ENCODE measurements around the gene FAAP20. TPM values are rescaled to one million over a fixed set of nuclear protein-coding genes. Genes with fewer than 3 reads are reported as not detected.
A peak's percentile ranks its signal among the peaks of the same experiment; 100 is the strongest.

FAAP20 gene
- total and polyA plus RNA-seq, 2 of the 8 experiments (the other 6 are each of a cell fraction or from before 2014, with no cell fraction given): 58.4 to 99.8 TPM

- ChIA-PET CTCF (ENCODE audit: partially characterized antibody) (interaction anchor here (1.5 to 1.6 kb wide), 4 partner anchors 16 to 49 kb away, joined by 3 to 5 read pairs (median 4); no protein-coding TSS in a partner anchor), POLR2A (ENCODE audit: partially characterized antibody) (interaction anchor here (1.1 to 2.8 kb wide), 8 partner anchors 14 to 85 kb away, joined by 3 to 21 read pairs (median 6); no protein-coding TSS in a partner anchor)
- WGBS, 2 experiments (ENCODE audit: extremely low coverage in 1 of 2, insufficient coverage in 1 of 2, insufficient read length in 1 of 2, insufficient replicate concordance in 2 of 2, low coverage in 1 of 2, low lambda C conversion rate in 2 of 2, missing lambda C conversion rate in 1 of 2): no CpG with 5 or more reads among the region's 100 CpGs
- DNase-seq (ENCODE audit: low read depth in 1 of 2, low spot score in 2 of 2) (no peak), FAIRE-seq (no peak)
- Histone ChIP-seq H3K4ac (replicated peaks; ENCODE audit: insufficient read length, low read depth, low read length) (peak within 1 kb of the TSS; percentile 69), H2BK120ac (replicated peaks; ENCODE audit: low read depth, low read length) (no peak within 1 kb of the TSS), H3K27ac (ENCODE audit: low read depth, low read length) (peak within 1 kb of the TSS; percentile 81; the same call in 1 of the 2 replicates), H3K27me3 (replicated peaks in 1 of 4; ENCODE audit: control insufficient read depth in 3 of 4, extremely low read depth in 1 of 4, insufficient read depth in 3 of 4, low read length in 3 of 4) (no peaks in the 10 kb centered on the region), H3K14ac (ENCODE audit: insufficient read length) (no peak within 1 kb of the TSS), H2BK12ac (ENCODE audit: low read depth, low read length) (peak within 1 kb of the TSS; percentile 50; the same call in 1 of the 2 replicates), H3K18ac (ENCODE audit: extremely low read depth, low read length) (peak within 1 kb of the TSS; percentile 93), H4K8ac (ENCODE audit: extremely low read depth, insufficient read depth, low read length) (peak within 1 kb of the TSS; percentile 95), H2AK5ac (ENCODE audit: low read depth, low read length) (peak within 1 kb of the TSS; percentile 97; the same call in 1 of the 2 replicates), H3K56ac (replicated peaks; ENCODE audit: insufficient read length, low read depth, low read length) (peak within 1 kb of the TSS; percentile 86), H3K79me1 (ENCODE audit: low read depth, low read length) (peaks cover 15% of the 10 kb centered on the region), H3K4me3 (ENCODE audit: extremely low read depth in 1 of 4, insufficient read depth in 2 of 4, low read depth in 3 of 4, low read length in 4 of 4) (peak within 1 kb of the TSS; percentile 78 to 83 (median 80)), H4K20me1 (replicated peaks in 1 of 2; ENCODE audit: control insufficient read depth in 1 of 2, insufficient read depth in 2 of 2, low read length in 2 of 2) (peaks cover 36 to 43% of the 10 kb centered on the region in 2 experiments), H2BK20ac (ENCODE audit: low read length) (no peak within 1 kb of the TSS), H3K79me2 (ENCODE audit: control insufficient read depth in 1 of 2, insufficient read depth in 2 of 2, low read length in 2 of 2) (peaks cover 37 to 46% of the 10 kb centered on the region in 2 experiments), H2AFZ (ENCODE audit: low read length) (no peak within 1 kb of the TSS), H4K91ac (replicated peaks; ENCODE audit: insufficient read length, low read length) (peak within 1 kb of the TSS; percentile 93), H3K9me3 (ENCODE audit: insufficient read depth in 2 of 2, low read depth in 1 of 2, low read length in 1 of 2) (no peaks in the 10 kb centered on the region), H3K4me1 (replicated peaks in 1 of 4; ENCODE audit: control insufficient read depth in 3 of 4, insufficient read depth in 4 of 4, low read length in 3 of 4) (peaks cover 0 to 38% (median 23%) of the 10 kb centered on the region in 4 experiments; a peak in 6 of 7 replicates), H3K9ac (replicated peaks in 1 of 4; ENCODE audit: extremely low read depth in 1 of 4, low read depth in 3 of 4, low read length in 3 of 4) (peak within 1 kb of the TSS; percentile 71 to 79 (median 78)), H3K23me2 (ENCODE audit: low read depth, low read length) (peaks cover 29% of the 10 kb centered on the region), H2BK5ac (ENCODE audit: low read depth, low read length) (peak within 1 kb of the TSS; percentile 94; the same call in 1 of the 2 replicates), H4K5ac (ENCODE audit: insufficient read length, low read depth, low read length) (peak within 1 kb of the TSS; percentile 41), H2BK15ac (ENCODE audit: low read length) (no peak within 1 kb of the TSS), H3K4me2 (ENCODE audit: insufficient read depth in 1 of 2, low read depth in 2 of 2, low read length in 2 of 2) (peak within 1 kb of the TSS; percentile 84 to 96), H3K23ac (ENCODE audit: insufficient read length) (no peak within 1 kb of the TSS), H3K36me3 (ENCODE audit: control insufficient read depth in 2 of 4, insufficient read depth in 4 of 4, low read length in 3 of 4) (no peaks in the 10 kb centered on the region)
- TF ChIP-seq TAF7 (optimal IDR thresholded peaks at IDR 0.05; ENCODE audit: borderline replicate concordance, low read depth, low read length) (no peak), EZH2 (IDR thresholded peaks at IDR 0.05; ENCODE audit: low read depth, low read length, severe bottlenecking) (no peak), SP1 (IDR thresholded peaks at IDR 0.05; ENCODE audit: low read depth, low read length) (no peak), TBP (IDR thresholded peaks at IDR 0.05; ENCODE audit: low read depth, low read length) (no peak), CEBPB (IDR thresholded peaks at IDR 0.05; ENCODE audit: low read depth, low read length) (no peak), POLR2A (IDR thresholded peaks at IDR 0.05; ENCODE audit: control extremely low read depth in 1 of 2, low read depth in 2 of 2, low read length in 2 of 2) (no peak), BACH1 (IDR thresholded peaks at IDR 0.05; ENCODE audit: low read length) (no peak), MAX (IDR thresholded peaks at IDR 0.05) (no peak), TCF12 (IDR thresholded peaks at IDR 0.05; ENCODE audit: low read depth, low read length) (no peak), GTF2F1 (IDR thresholded peaks at IDR 0.05; ENCODE audit: borderline replicate concordance, low read depth, low read length) (no peak)
Observed at GRCh38 chr1:2228157-2228594, 33.6 kb upstream of the FAAP20 start, which contains the start of gene SKI. TSS of gene SKI (plus strand) at chr1:2228319. CDS start at chr1:2228767, 448 bp downstream.

Measured in H1 (cell line).